Activated gamma-delta T cell treated with anti-CD3 and anti-CD28 coated beads, Interleukin-2, amount 50 U/mL, for 16 hours (primary cell): ENCODE data around the gene USP32.

Experiments
- DNase-seq: peaks from one replicate; pipeline ENCODE4 v3.0.0-alpha.2; 2020; ENCODE audit warnings: low read depth

The USP32 gene

DNA sequence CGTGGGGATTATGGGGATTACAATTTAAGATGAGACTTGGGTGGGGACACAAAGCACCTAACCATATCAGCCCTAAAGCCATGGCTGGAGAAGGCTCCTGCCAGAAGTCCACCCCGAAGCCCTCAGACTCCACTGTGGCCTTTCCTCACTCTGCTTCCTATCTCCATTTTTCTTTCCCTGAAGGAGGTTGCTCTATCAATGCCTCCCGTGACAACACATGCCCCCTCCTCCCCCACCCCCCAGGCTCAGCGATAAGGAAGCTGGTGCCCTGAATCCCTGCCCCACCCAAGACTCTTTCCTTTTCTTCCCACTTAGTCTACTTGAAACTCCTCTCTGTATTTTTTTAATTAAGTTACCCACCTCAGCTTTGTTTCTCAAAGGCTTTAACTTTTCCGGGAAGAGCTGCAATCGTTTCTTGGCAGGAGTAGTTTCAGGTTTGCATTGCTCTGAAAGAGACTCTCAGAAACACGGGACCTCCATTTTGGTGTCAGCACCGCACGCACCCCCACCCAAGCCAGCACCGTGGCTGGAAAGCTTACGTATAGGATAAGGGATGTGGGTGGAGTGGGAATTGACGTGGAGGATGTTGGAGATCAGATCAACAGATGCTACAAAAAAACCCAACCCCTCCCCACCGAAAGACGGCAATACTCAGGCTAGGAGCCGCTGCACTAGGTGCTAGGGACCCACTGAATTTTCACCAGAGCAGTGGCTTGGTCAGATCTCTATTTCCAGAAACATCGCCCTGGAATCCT lies 257.4 kb downstream of the USP32 start:
- no peak for DNase-seq

DNA sequence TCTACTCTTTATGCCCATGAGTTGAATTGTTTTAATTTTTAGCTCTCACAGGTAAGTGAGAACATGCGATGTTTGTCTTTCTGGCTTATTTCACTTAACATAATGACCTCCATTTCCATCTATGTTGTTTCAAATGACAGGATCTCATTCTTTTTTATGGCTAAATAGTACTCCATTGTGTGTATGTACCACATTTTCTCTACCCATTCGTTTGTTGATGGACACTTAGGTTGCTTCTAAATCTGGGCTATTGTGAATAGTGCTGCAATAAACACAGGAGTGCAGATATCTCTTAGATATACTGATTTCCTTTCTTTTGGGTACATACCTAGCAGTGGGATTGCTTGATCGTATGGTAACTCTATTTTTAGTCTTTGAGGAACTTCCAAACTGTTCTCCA lies 261.5 kb downstream of the USP32 start:
- DNase-seq: no peak

DNA sequence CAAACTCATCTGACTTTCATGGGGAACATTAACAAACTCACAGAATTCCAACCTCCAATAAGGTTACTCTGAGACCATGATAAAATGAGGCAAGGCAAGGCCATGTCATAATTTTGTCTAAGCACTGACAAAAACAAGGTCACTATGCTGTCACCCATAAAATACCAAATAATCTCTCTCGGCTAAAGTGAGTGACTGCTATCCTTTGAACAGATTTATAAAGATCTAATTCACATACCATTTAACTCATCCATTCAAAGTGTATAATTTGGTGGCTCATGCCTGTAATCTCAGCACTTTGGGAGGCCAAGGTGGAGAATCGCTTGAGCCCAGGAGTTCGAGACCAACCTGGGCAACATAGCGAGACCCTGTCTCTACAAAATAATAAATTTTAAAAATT lies 262.8 kb downstream of the USP32 start:
- no peak for DNase-seq
